HG03558 (cell line): Measurements from ENCODE around the gene RMND5B.
A peak's percentile ranks its signal among the peaks of the same experiment; 100 is the strongest.
"Not testable (repeated sequence)": the region's sequence is repeated elsewhere in the genome, so short reads cannot be mapped to it uniquely, and the experiment has no call there.

Source experiments
- ATAC-seq: cut with Tn5 transposase; IDR thresholded peaks from one replicate; pipeline ENCODE4 v1.9.1; 2021; ENCODE audit warnings: moderate number of reproducible peaks; ENCODE audit not compliant: unreplicated experiment; ENCODE audit errors: extremely low read depth

RMND5B gene, protein sequence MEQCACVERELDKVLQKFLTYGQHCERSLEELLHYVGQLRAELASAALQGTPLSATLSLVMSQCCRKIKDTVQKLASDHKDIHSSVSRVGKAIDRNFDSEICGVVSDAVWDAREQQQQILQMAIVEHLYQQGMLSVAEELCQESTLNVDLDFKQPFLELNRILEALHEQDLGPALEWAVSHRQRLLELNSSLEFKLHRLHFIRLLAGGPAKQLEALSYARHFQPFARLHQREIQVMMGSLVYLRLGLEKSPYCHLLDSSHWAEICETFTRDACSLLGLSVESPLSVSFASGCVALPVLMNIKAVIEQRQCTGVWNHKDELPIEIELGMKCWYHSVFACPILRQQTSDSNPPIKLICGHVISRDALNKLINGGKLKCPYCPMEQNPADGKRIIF

DNA sequence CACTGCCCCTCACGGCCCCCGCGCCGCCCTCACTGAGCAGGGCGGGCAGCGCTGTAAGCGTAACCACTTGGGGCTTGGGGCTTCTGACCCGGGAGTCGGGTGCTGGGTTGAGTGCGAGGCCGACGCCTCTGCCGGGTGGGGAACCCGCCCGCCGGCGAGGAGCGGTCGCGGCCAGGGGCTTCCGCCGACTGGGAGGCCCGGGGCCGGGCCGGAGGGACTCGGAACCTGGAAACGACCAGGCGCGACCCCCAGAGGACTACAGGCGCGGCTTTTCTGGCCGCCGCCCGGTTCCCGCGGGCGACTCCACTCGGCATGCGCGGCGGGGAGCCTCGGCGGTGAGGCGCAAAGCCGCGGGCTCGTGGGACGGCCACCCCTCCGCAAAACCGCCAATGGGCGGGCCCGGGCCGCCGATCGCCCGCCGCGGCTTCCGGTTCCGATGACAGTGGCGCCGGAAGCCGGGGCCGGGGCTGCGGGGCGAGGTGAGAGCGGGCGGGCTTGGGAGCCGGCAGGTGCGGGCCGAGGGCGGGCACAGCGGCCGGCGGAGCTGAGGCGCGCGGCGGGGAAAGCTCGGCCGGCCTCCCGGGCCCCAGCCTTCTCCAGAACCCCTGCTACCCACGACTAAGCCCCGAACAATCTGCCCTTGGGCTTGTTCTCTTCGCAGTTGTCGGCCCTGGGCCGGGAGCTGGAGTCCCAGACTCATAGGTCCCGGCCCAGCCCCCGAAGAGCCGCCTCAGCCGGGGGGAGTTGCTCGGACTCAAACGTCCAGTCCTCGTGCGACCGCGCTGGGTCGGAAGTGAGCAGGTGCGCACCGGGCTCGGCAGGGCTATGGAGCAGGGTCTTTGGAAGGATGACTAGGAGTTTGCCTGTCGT, at the start of gene RMND5B:
Gene RMND5B, plus strand, starts transcription at position 439 of the 870 bp plus-strand sequence. CDS start 7,106 bp downstream, outside the sequence.
- peak; percentile 60 for ATAC-seq

- no peak for ATAC-seq
Measured at GRCh38 chr5:178081571-178082243, 49.1 kb upstream of the RMND5B start.

GRCh38 chr5:178083922-178084321, 46.9 kb upstream of the RMND5B start:
- ATAC-seq: no peak

GRCh38 chr5:178085316-178085715, 45.5 kb upstream of the RMND5B start:
- no peak for ATAC-seq

GRCh38 chr5:178086266-178086665, 44.5 kb upstream of the RMND5B start:
- no peak for ATAC-seq

DNA sequence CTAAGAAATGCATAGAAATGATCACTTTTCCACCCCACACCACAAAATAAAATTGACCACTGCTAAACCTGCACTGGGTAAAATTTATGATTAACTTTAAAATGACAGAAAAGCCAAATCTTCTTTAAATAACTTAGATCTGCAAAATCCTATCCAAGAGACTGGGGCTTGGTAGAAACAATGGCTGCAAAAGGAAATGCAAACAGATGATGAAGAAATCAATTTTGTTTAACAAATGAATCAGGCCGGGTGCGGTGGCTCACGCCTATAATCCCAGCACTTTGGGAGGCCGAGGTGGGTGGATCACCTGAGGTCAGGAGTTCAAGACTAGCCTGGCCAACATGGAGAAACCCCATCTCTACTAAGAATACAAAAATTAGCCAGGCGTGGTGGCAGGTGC, 43.6 kb upstream of the RMND5B start:
- ATAC-seq: not testable (repeated sequence)

GRCh38 chr5:178090856-178091255, 40.0 kb upstream of the RMND5B start:
- no peak for ATAC-seq

DNA sequence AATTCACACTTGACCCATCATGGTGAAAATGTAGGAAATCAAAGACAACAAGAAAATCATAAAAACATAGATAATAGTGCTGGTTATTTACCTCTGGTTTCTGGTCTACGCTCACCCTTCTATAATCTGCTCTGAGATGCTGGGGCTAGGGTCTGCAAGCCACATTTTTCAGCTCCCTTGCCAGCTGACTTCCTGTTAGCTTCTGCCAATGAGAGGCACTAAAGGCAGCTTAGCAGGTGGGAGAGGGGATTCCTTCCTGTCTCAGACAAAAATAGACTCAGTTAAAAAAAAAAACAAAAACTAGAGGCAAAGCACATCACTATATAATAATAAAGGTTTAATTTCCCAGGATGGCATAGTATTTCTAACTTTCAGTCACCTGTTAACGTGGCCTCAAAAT, 37.7 kb upstream of the RMND5B start:
- no peak for ATAC-seq

GRCh38 chr5:178094345-178094744, 36.5 kb upstream of the RMND5B start:
- ATAC-seq: no peak

DNA sequence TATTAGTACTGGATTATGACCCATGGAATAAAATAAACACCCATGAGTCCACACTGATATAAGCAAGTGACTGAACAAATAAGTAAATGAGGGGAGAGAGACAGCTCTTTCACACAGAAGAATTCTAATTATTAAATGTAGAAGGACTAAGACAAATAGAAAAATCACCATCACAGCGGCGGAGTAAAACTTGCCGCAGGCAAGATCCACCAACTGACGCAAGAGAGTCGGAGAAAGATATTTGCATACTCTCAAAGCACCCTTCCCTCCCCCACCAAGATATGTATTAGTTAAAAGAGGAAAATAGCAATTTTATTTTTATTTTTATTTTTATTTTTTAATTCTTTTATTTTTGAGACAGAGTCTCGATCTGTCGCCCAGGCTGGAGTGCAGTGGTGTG, 32.1 kb upstream of the RMND5B start:
- ATAC-seq: no peak

DNA sequence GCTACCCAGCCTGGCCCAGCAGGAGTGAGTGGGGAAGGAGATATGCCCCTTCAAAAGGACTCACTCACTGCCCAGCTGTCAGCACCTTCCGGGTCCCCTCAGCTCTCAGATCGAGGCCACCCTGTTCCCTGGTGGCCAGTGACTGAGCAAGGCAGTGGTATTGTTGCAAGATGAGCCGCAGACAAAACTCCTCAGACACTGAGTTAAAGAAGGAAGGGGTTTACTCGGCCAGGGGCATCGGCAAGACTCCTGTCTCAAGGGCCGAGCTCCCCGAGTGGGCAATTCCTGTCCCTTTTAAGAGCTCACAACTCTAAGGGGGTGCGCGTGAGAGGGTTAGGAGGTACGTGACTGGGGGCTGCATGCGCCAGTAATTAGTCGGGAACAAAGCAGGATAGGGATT, 27.2 kb upstream of the RMND5B start:
- no peak for ATAC-seq

DNA sequence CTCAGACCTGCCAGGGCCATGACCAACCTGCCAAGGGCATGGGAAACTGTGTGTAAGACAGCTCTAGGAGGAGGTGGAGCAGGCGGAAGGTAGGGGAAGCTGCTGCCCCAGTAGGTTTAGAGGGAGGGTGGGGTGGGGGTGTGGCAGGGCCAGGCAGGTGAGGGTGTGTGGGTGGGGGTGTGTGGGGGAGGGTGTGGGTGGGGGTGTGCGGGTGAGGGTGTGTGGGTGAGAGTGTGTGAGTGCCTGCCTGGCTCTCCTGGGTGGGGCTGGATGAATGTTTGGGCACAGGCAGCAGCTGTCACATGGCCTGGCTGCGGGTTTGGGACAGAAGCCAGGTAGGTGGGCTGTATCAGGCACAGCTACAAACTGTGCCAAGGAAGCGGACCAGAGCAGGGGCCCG, 26.3 kb upstream of the RMND5B start:
- ATAC-seq: no peak

- no peak for ATAC-seq
Measured at GRCh38 chr5:178106086-178106485, 24.7 kb upstream of the RMND5B start.

GRCh38 chr5:178106556-178107239, 24.1 kb upstream of the RMND5B start:
- no peak for ATAC-seq

DNA sequence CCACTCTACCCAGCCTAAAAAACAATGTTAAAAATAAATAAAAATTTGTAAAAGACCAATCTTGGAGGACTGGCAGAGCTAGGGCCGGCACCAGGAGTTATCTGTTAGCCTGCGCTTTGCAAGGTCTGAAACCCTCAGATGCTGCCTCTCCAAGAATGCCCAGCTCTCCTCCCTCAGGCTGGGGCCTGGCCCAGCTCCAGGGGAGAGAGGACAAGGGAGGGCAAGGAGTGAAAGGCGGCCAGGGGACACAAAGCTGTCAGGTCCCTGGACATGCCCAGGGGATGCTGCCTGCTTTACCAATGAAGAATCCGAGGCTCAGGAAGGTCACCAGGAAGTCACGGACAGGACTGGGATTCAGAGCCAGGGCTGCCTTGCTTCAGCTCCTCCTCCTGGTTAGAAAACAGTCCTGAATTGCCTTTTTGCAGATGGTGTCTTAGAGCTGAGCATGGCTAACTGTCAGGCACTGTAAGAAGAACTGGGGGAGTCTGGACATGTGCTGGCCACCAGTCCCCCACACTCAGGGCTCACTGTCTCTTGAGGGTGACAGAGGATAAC, 23.0 kb upstream of the RMND5B start:
- no peak for ATAC-seq

DNA sequence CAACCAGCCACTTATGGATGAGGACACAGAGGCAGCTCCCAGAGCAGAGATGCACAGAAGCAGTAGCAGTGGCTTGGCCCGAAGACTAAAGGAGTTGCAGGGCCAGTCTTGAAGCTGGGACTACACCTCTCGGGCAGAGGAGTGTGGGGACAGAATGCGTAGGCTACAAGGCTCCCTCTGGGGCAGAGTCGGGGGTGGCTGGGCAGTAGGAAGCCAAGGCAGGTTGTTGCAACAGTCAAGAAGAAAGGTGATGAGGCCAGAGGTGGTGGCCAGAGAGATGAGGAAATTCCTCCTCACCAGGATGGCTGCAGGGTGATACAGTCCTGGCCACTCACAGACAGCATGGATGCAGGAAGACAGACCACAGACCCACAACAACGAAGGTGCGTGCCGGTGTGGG, 22.4 kb upstream of the RMND5B start:
- ATAC-seq: no peak

DNA sequence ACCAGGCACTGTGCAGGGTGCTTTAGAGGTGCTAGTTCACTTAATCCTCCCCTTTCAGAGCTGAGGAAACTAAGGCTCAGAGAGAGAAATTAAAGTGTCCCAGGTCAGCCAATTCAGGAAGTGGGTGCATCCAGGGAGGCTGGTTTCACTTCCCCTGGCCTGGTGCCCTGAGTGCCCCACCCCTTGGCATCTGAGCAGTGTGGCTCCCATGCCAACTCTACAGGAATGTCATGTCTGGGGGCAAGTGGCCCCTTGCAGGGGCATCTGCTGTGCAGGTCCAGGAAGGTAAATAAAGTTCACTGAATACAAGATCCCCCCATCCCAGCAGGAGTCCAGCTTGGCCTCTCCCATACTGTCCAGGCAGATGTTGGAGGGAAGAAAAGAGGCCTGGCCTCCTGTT, 21.8 kb upstream of the RMND5B start:
- ATAC-seq: no peak

DNA sequence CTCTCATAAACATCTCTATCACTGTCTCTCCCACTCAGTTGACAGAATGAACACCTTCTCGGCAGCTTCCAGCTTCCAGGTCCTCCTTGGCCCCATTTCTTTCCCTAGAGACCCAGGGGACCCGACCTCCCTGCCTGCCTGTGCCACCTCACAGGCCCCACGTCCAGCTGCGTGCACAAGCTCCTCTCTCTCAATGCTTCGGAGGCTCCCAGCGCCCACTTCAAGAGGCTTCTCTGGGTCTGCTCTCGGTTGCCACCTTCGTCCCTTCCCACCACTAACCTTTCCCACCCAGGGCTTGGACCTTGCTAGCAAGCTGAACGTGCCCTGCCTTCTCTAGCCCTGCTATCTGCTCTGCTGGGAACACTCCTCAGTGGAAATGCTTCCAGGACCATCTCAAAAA, 20.3 kb upstream of the RMND5B start:
- ATAC-seq: no peak

DNA sequence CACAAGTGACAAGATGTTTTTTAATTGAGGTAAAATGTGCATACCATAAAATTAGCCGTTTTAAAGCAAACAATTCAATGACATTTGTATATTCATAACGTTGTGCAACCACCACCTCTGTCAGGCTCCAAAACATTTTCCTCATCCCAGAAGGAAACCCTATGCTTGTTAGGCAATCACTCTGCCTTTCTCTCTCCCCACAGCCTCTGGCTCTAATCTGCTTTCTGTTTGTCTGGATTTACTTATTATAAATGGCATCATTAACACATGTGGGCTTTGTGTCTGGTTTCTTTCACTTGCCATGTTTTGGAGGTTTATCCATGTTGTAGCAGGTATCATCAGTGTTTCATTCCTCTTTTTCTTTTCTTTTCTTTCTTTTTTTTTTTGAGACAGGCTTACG, 18.9 kb upstream of the RMND5B start:
- ATAC-seq: no peak

- ATAC-seq: no peak
Measured at GRCh38 chr5:178112545-178112944, 18.3 kb upstream of the RMND5B start.
